HG02884 (cell line): ENCODE measurements around the gene DICER1.

Experiments used
- ATAC-seq: cut with Tn5 transposase; IDR thresholded peaks from one replicate; pipeline ENCODE4 v1.9.1; 2021; ENCODE audit warnings: mild to moderate bottlenecking, moderate library complexity; ENCODE audit not compliant: unreplicated experiment

Gene DICER1

DNA sequence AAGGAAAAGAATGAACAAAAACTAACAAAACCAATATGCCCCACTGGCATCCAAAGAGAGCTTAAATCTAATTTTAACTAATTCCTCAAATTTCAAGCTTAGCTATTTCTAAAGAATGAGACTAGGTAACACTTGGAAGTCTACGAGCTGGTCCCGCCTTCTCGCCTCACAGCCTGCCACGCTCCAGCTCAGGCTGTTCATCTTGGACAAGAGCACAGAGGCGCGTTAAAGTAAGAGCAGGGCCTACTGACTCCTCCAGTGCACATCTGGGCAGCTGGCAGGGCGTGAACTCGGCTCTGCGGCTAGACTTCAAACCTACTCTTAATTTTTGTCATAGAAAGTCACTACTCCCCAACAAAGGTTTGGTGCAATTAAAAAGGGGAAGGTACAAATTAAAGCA is 64.6 kb downstream of the DICER1 start:
- ATAC-seq, result no peak

DNA sequence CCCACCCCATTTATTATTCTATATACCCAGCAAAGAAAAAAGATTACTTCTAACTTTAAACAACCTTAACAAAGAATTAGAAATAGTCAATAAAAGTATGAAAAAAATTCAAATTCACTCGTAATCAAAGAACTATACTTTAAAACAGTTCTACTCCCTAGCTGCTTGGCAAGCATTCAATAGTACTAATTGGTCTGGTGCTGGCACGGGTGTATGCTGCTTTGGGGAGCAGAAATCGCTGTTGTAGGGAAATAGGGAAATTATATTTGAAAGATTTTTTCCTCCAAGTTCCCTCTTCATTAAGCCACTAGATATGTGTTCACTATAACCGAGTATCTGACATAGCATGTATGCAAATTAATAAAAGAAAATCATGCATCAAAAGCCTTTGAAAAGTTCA is 65.7 kb downstream of the DICER1 start:
- ATAC-seq, result no peak

- ATAC-seq, result no peak
Observed at GRCh38 chr14:95088665-95089064, 68.7 kb downstream of the DICER1 start.

GRCh38 chr14:95087619-95088018 is 69.7 kb downstream of the DICER1 start:
- no peak for ATAC-seq

GRCh38 chr14:95085321-95085720 is 72.0 kb downstream of the DICER1 start:
- ATAC-seq, result no peak

DNA sequence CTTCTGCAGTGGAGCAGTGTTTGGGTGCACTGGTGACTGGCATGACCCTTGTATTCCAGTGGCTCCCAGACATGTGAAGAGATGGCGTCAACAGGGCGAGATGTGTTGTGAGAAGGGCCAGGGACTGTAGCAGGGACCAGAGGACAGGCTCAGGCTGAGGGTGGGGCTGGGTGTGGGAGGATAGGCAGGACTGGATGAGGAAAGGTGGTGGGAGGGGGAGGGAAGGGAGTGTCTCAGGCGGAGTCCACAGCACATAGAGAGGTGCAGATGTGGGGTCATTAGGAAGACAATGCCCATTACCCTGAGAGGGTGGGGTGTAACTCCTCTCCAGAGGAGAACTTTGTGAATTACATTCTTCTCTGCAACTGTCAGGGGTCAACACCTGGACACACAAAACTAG is 78.5 kb downstream of the DICER1 start:
- ATAC-seq, result no peak

DNA sequence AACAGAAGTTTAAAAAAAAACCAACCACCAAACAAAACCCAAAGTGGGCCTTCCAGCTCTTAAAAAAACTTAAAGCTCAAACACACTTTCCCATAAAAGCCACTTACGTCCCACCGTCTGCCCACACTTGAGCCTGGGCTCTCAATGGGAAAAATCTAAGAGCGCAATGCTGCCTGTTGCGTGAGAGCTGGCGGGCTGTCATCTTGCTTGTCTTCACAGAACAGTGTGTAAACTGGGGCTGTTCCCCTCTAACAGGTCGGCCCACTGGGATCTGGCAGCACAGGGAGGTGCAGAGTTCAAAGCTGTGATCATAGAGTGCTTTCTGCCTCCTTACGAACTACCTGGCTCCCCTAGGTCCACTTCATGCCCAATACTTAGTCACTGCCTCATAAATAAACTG is 80.0 kb downstream of the DICER1 start:
- ATAC-seq, result no peak

DNA sequence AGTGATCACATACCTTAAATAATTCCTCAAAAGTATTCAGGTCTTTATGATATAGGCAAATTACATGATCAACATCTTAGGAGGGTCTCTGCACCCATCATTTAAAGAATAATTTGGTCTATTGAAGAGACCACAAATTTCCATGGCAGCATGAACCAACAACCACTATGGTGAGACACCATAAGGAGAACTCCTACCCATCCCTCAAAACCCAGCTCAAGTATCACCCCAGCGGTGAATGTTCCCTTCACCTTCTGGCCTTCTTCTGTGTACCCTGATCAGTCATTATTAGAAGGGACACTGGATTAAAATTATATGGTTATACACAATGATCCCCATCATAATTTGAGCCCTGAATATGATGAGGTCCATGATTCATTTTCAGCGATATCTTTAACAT is 81.5 kb downstream of the DICER1 start:
- no peak for ATAC-seq

- no peak for ATAC-seq
Observed at GRCh38 chr14:95073947-95074346, 83.4 kb downstream of the DICER1 start.

- no peak for ATAC-seq
Observed at GRCh38 chr14:95072310-95072905, 84.9 kb downstream of the DICER1 start.

DNA sequence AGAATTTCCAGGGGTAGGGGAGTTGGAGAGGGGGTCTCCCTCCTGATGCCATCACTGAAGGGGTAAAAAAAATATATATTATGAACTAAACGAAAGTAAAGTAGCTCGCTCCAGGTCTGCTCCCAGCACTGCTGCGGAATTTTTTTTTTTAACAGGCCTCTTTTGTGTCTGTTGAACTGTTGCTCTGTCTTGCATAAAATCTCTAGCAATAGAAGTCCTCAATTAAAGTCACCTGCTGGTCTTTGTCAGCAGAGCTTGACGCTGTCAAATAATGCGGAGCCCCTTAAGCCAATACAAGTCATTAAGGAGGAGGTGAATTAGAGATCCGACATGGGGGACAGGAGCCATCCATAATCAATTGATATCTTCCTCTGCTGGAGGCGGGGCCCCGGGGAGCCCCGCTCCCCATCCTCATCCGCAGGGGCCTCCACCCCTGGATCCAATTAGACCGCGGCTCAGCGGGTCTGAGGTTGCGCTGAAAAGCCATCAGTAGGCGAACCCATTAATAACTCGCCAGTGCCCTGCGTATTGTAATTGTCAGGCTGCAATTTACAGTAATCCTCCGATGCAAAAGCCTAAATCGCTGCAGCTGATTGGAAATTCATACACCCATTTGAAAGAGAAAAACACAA is 85.6 kb downstream of the DICER1 start:
- no peak for ATAC-seq

DNA sequence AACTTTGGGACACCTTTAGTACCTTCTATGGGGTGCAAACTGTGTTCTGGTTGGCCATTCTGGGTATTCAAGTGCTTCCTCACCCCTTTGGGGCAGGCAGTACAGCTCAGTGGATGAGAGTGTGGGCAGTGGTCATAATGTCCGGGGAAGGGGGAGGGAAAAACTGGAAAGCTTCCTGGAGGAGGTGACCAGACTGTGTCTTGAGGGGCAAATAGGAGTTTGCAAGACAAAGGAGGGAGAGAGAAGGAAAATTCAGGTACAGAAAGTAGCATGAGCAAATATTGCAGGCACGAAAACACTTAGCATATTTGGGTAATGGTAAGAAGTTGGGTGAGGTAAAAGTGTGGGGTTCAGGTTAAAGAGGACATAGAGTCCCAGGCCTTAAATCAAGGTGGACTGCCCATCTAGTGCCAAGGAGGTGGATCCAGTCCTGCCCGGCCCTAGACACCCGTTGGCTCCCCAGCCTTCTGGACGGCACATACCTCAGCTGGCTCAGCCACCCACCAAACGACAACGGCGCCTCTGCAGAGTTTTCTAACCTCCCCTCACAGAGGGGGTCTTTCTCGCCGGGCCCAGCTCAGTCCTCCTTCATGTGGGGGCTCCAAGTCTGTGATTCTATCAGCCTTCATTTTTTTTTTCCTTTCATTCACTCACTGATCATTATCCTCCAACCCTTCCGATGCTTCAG is 86.4 kb downstream of the DICER1 start:
- ATAC-seq, result no peak

DNA sequence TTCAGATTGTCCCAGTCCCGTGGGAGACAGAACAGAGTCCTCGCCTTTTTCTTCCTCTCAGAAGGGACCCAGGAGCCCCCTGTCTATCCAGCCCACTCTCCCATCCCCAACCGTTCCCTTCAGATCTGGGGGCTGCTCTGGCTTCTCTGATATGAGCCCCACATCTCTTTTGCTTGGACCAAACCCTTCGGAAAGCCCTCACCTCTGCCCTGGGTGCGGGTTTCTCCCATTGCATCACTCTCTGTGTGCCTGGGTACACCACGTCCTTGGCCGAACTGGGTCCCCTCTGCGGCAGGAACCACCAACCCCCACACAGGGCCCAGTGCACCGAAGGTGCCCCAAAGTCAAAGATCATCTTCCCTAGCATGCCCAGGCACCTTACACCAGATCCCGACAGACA is 87.8 kb downstream of the DICER1 start:
- no peak for ATAC-seq

GRCh38 chr14:95069018-95069417 is 88.3 kb downstream of the DICER1 start:
- no peak for ATAC-seq

- no peak for ATAC-seq
Observed at GRCh38 chr14:95068521-95068920, 88.8 kb downstream of the DICER1 start.

DNA sequence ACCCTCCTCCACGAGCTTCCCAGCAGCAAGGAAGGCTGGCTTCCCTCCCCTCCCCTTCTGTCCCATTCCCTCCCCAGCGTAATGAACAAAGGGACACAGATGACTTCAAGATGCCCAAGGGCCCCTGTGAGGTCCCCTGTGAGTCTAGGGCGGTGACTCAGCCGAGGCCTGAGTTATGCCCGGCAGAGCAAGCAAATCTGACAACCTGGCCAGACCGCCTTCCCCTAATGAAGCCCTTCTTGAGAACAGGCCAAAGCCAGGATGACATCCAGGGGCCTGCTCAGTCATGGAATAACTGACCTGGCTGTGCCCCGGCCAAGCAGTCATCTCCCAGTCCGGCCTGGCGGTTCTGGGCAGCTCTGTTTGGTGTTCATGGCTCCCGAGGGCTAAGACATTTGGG is 89.2 kb downstream of the DICER1 start:
- ATAC-seq, result no peak

DNA sequence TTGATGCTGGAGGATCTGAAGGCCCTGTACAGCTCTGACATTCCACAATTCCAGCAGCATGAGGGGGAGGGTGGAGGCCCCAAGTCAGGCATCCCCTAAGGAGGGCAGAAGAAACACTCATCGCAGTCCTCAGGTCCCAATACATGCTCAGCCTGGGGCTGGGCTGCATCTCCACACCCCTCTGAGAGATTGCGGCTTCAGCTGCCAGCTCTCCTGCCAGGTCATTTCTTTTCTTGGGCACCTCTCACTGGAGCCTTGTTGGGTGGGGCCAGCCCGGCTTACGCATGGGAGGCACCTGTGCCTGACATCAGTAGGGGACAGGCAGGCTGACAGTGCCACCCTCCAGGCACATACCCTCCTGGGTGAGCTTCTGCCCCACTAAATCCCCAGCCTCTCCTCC is 89.8 kb downstream of the DICER1 start:
- ATAC-seq, result no peak

DNA sequence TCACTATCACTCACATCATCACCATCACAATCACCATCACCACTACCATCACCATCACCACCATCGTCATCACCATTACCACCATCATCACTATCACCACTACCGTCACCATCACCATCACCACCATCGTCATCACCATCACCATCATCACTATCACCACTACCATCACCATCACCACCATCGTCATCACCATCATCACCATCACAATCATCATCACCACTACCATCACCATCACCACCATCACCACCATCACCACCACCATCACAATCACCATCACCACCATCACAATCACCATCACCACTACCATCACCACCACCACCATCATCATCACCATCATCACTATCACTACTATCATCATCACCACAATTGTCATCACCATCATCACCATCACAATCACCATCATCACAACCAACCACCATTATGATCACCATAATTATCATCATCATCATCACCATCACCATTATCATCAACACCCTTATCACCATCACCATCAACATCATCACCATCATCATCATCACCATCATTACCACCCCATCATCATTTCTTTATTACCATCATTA is 90.8 kb downstream of the DICER1 start:
- no peak for ATAC-seq

GRCh38 chr14:95065411-95065810 is 91.9 kb downstream of the DICER1 start:
- ATAC-seq, result no peak

GRCh38 chr14:95064734-95065133 is 92.6 kb downstream of the DICER1 start:
- no peak for ATAC-seq

DNA sequence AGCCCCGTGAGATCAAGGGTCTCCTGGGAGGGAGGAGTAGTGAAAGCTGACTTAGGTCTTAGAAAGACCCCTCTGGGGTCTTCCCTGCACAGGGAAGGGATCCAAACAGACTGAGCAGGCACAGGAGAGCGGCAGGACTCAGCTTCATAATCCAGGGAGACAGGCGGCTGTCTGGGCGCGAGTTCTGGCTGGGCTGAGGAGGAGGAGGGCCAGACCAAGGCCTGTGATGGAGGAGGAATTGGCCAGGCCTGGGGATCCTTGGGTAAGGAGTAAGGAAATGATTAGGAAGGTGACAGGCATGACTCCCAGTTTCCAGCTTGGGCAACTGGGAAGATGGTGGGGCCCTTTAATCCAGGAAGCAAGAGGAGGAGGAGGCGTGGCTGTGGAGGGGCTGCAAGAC is 93.1 kb downstream of the DICER1 start:
- ATAC-seq, result no peak

GRCh38 chr14:95063391-95063790 is 93.9 kb downstream of the DICER1 start:
- ATAC-seq, result no peak
